ENCODE data around the gene ANKMY1. TPM values are rescaled to one million over a fixed set of nuclear protein-coding genes. Genes with fewer than 3 reads are reported as not detected.

The ANKMY1 gene
- total and polyA plus RNA-seq, 11 donors: 2.4 to 11.7 (median 5.5) TPM

- Histone ChIP-seq H3K36me3 (peaks cover 0 to 61% (median 36%) of the 10 kb centered on the region in 9 donors), H3K27ac (peak overlapping the region in 11 of 12 donors; percentile 17 to 84 (median 75)), H3K9me3 (no peaks in the 10 kb centered on the region), H3K4me1 (peaks cover 0 to 50% (median 28%) of the 10 kb centered on the region in 12 donors), H3K27me3 (no peaks in the 10 kb centered on the region), H3K4me3 (peak overlapping the region in 2 of 12 donors; percentile 7 to 25)
- DNase-seq (peak; percentile 79 to 88 (median 84)), ATAC-seq (peak; percentile 49 to 73 (median 68))
- WGBS, 4 donors: 20 to 66% (median 57%) methylated on average over 10 to 23 of the region's 23 CpGs
- intact Hi-C loops (cut with DNase I): loop anchor here in 1 of 10 donors (10.0 kb wide), 1 partner anchor 108 kb away; no protein-coding TSS in a partner anchor
- no peak for TF ChIP-seq CTCF (IDR thresholded peaks at IDR 0.05)
- no peak for TF ChIP-seq POLR2A (IDR thresholded peaks at IDR 0.05)
Observed at GRCh38 chr2:240596491-240596931, 38.7 kb upstream of the ANKMY1 start.

GRCh38 chr2:240596080-240596460 lies 38.3 kb upstream of the ANKMY1 start:
- H3K27ac ChIP-seq: peak overlapping the region in 10 of 12 donors; percentile 29 to 84 (median 76)
- no peak overlapping the region for H3K4me3 ChIP-seq
- no peaks in the 10 kb centered on the region for H3K9me3 ChIP-seq
- TF ChIP-seq POLR2A (IDR thresholded peaks at IDR 0.05) (no peak), CTCF (IDR thresholded peaks at IDR 0.05) (no peak)
- intact Hi-C loops (cut with DNase I): loop anchor here in 1 of 10 donors (10.0 kb wide), 1 partner anchor 109 kb away; no protein-coding TSS in a partner anchor
- H3K36me3 ChIP-seq: peaks cover 0 to 66% (median 41%) of the 10 kb centered on the region in 9 donors
- WGBS, 4 donors: 57 to 67% (median 59%) methylated on average over 5 to 17 of the region's 17 CpGs
- ATAC-seq: peak in 3 of 4 donors; percentile 6 to 13 (median 10)
- no peaks in the 10 kb centered on the region for H3K27me3 ChIP-seq
- H3K4me1 ChIP-seq: peaks cover 0 to 50% (median 28%) of the 10 kb centered on the region in 12 donors
- DNase-seq: peak in 4 of 5 donors; percentile 30 to 75 (median 54)

GRCh38 chr2:240595381-240596079 lies 37.7 kb upstream of the ANKMY1 start:
- H3K27me3 ChIP-seq: no peaks in the 10 kb centered on the region
- TF ChIP-seq POLR2A (IDR thresholded peaks at IDR 0.05): no peak
- peak in 7 of 12 donors; percentile 5 to 40 (median 25) for TF ChIP-seq CTCF (IDR thresholded peaks at IDR 0.05)
- peaks cover 0 to 54% (median 28%) of the 10 kb centered on the region in 12 donors for H3K4me1 ChIP-seq
- DNase-seq (peak in 3 of 5 donors; percentile 24 to 58 (median 28)), ATAC-seq (peak in 3 of 4 donors; percentile 2 to 40 (median 25))
- 21 to 56% (median 43%) methylated on average over 7 to 18 of the region's 18 CpGs for WGBS, 4 donors
- peaks cover 0 to 71% (median 46%) of the 10 kb centered on the region in 9 donors for H3K36me3 ChIP-seq
- intact Hi-C loops (cut with DNase I): loop anchor here in 1 of 10 donors (10.0 kb wide), 1 partner anchor 109 kb away; no protein-coding TSS in a partner anchor
- no peak overlapping the region for H3K4me3 ChIP-seq
- H3K9me3 ChIP-seq: no peaks in the 10 kb centered on the region
- peak overlapping the region in 9 of 12 donors; percentile 13 to 84 (median 77) for H3K27ac ChIP-seq
